ENCODE data around the gene ATP5PO.

ATP5PO gene

GRCh38 chr21:33915368-33916199 is at the start of gene ATP5PO:
TSS of gene ATP5PO (minus strand) at chr21:33915804. CDS start at chr21:33915763, 41 bp downstream.
- DNase-seq = peak; percentile 96

DNA sequence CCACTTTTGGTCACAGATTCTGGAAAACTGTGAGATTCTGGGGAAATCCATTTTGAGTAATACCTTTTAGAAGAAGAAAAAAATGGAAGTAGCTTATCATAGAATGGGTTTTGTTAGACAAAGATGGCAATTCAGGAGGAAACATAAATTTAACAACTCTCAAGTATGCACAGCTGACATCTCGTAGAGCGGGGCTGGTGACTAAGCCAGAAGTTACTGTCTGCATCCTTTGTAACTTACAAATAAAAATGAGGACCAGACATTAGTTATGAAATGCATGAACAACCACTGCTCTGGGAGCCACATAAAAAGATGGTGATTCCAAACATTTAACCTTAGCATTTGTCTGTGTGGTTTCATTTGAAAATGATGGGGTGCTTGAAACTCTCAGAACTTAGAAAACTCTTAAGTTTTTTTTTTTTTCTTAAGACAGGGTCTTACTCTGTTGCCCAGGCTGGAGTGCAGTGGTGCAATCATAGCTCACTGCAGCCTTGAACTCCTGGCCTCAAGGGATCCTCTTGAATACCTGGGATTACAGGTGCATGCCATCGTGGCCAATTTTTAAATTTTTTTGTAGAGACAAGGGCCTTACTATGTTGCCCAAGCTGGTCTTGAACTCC is 49.2 kb upstream of the ATP5PO start:
- DNase-seq = no peak

DNA sequence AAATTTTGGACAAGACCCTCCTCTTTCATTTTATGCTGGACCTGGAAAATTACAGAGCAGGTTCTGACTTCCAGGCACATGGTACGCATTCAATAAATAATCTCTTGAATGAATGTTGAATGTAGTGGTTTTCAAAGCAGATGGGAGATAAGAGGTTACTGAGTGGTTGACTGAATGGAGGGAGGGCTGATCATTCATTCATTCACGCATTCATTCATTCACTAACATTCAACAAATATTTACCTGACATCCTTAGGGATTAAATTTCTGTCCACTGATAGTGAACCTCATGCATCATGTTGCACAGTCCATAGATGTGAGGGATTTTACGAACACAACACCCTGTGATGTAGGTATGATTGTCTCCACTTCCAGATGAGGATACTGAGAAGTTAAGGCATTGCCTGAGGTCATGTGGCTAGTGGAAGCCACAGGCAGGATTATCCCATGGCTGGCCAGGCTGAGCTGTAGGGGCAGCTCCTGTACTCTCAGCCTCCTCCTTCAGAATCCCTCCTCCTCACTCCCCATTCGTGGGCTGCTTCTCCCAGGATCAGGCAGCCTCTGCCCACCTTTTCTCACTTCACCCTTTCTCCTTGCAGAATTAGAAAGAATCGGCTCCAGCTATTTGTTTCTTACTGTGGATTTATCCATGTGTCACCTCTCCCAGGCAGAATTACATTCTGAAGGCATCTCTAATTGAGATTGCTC is 48.4 kb upstream of the ATP5PO start:
- no peak for DNase-seq

- DNase-seq = no peak
Measured at GRCh38 chr21:33962290-33962689, 46.7 kb upstream of the ATP5PO start.

DNA sequence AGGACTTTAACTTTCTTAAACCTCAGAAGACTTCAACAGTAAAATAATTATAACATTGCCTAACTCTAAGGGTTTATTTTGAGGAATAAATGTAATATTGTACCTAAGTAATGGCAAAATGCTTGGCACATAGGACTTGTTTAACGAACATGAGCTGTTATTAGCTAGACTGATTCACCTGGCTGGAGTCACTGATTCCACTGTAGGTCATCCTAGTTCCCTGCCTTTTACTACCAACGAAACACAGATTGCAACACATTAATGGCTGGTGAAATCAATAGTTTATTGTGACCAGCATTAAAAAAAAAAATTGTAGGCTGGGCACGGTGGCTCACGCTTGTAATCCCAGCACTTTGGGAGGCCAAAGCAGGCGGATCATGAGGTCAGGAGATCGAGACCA is 45.5 kb upstream of the ATP5PO start:
- no peak for DNase-seq

DNA sequence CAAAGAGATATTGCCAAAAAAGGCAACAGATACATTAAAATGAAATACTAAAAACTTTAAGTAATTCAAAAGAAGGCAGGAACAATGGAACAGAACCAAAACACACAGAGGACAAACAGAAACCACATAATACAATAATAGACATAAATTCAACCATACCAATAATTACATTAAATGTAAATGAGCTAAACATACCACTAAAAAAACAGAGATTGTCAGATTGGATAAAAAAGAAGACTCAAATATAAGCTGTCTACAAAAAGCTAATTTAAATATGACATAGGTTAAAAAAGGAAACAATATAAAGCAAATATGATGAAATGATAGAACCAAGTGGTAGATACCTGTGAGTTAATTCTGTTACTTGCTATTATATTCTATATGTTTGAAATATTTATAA is 44.1 kb upstream of the ATP5PO start:
- no peak for DNase-seq

DNA sequence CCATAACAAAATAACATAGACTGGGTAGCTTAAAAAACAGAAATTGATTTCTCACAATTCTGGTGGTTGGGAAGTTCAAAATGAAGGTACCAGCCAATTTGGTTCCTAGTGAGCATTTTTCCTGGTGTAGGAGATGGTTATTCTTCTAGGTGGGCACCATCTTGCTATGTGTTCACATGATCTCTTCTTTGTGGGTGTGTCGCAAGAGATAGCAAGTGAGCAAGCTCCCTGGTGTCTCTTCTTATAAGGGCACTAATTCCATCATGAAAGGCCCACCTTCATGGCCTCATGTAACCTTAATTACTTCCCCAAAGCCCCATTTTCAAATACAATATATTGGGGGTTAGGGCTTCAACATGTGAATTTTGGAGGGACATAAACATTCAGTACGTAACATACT is 38.8 kb upstream of the ATP5PO start:
- no peak for DNase-seq

DNA sequence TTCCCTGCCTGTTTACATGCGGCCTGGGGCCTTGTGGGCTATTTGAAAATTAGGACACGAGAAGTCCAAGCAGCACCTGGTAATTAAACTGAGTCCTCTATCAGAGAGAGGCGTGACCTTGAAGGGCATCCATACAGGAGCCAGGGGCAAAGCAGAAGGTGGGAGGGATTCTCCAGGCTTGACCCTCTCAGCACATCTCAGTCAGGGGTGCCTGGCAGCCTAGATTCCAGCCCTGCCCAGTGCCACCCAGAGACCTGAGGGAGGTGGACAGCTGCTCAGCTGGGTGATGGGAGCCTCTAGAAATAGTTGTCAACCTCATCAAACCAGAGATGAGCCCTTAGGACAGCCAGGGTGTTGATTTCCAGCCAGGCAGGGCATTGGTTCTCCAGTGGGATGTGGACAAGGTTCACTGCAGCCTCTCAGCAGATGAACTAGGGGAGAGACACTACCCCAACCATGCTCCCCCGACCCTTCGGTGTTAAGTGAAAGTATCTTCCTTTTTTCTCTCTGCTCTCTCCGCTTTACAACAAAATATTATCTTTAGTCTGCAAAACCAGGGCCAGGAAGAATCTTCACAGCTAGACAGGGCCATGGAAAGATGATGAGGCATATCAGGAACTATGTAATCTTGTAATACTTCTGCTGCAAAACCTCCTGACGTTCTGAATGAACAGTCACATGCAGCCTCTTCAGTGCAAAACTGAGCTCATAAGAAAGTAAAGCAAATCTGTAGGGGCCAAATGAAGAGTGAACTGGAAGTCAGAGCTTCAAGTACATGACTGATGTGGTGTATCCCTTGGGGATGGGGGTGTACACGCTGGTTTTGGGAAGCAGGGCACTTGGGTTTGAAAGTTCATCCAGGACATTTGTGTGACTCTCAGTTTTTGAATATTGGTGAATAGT is 35.9 kb upstream of the ATP5PO start:
- no peak for DNase-seq

GRCh38 chr21:33950431-33951079 is 35.0 kb upstream of the ATP5PO start:
- DNase-seq = no peak

GRCh38 chr21:33949516-33950430 is 34.2 kb upstream of the ATP5PO start:
- peak; percentile 60 for DNase-seq

- no peak for DNase-seq
Measured at GRCh38 chr21:33948951-33949444, 33.4 kb upstream of the ATP5PO start.

DNA sequence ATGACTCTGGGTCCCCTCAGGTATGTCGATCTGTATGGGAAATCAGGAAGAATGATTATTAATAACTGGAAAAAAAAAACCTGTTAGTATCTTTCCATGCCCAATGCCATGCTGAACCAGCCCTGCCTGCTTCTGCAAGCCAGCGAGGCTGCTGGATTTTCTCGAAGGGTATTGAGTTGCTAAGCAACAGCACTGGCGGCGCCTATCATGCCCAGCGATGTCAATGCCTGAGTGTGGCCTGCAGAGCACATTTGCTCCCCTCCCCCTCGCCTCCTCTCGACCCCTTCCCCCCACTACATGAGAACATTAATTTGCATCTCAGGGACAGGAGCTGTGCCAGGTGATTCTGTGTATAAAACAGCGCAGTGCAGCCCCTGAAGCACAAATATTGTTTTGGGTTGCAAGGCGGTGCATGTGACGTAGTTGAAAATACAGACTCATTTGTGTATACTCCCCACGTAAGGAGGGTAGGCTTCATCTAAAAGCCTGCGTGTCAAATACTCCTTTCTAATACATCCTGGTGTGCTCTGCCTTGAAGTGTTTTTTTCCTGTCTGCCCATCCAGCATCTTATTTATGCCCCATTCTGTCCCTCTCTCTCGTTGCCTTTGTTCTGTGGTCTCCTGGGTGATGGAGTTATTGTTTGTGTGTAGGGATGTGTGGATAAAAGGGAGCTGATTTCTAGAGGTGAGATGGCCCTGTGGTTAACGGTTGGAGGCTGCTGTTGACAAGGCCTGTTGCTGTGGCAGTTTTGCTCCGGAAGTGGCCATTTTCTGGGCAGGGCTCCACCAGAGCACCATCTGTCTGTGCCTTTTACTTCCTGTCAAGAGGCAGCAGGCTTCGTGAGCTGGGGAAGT is 32.7 kb upstream of the ATP5PO start:
- peak; percentile 77 for DNase-seq

DNA sequence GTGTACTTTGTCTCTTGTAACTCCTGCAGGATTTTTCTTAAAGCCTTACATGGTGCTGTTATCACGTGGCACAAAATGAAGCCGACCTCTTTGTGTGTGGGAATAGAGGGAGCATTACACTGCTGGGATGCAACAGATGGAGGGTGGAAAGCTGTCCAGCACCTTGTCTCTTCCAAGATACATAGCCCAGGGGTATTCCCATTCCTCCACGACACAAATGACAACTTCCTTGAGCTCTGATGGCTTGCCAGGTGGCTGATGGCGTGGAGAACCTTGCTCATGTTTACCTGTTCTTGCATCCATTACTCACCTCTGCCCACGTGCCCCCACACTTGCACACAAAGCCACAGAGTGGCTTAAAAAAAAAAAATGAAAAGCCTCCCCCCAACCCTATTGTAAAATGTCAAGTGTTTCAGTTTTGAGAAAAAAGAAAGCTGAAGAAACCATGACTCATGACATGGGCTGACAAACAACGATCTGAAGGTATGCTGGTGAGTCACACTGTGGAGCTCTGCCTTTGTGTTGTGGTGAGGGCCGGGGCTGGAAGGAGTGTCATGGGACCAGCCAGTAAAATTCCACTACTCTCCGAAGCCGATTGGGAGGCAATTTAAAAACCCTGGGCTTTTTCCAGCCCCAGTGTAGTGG is 32.0 kb upstream of the ATP5PO start:
- DNase-seq = peak; percentile 78

GRCh38 chr21:33945652-33946270 is 30.2 kb upstream of the ATP5PO start:
- no peak for DNase-seq

DNA sequence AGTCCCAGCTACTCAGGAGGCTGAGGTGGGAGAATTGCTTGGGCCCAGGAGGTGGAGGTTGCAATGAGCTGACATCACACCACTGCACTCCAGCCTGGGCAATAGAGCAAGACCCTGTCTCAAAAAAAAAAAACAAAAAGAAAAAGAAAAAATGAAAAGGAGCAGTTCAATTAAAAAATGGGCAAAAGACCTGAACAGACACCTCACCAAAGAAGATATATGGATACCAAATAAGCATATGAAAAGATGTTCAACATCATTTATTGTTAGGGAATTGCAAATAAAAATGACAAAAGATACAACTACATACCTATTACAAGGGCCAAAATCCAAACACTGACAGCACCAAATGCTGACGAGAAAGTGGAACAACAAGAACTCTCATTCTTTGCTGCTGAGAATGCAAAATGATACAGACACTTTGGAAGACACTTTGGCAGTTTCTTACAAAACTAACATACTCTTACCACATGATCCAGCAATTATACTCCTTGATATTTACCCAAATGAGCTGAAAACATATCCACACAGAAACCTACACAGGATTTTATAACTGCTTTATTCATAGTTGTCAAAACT is 28.7 kb upstream of the ATP5PO start:
- no peak for DNase-seq

- DNase-seq = no peak
Measured at GRCh38 chr21:33943293-33943692, 27.7 kb upstream of the ATP5PO start.

DNA sequence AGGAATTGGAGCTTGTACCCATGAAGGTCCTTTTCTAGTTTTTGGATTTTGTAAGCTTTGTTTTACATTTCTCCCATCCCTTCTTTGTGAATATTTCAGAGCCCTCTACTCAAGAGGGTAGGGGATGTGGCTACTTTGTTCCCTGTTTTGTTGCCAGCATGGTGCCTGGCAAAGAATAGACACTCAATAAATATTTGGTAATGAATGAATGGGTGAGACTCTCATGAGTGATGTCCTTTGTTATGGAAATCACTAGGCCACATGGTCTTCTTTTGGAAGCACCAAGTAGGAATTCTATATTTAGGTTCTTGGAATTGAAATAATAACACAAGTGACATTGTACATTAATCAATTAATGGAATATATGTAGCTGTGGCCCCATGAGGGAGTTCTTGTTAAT is 26.8 kb upstream of the ATP5PO start:
- DNase-seq = no peak

- DNase-seq = no peak
Measured at GRCh38 chr21:33940881-33941245, 25.3 kb upstream of the ATP5PO start.

All from activated CD4-positive, CD25-positive, alpha-beta regulatory T cell treated with anti-CD3 and anti-CD28 coated beads, Interleukin-2, amount 50 U/mL, for 72 hours (primary cell).